ENCODE data around the gene MAN1C1. TPM values are rescaled to one million over a fixed set of nuclear protein-coding genes. Genes with fewer than 3 reads are reported as not detected.

Gene MAN1C1
- total RNA-seq, 1 experiment from 2014 or later, result 3.3 TPM

DNA sequence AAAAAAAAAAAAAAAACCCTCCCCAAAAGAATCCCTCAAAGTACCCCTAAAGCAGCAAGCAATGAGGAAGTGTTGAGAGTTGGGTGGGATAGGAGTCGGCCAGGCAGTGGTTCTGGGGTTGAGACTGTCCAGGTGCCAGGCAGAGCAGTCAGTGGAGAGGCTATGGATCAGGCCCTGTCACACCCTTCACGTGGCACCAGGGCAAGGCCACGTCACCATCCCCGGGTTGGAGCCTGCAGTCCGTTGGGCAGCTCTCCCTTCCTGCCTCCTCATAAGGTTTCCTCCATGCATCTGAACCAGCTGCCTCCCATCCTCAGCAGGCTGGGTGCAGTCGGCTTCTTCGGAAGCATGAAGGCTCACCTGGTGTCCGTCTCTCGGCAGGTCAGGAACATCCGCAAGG lies 146.9 kb downstream of the MAN1C1 start:
- DNase-seq (ENCODE audit: low read depth), result no peak

- DNase-seq (ENCODE audit: low read depth), result no peak
Observed at GRCh38 chr1:25765136-25765922, 148.7 kb downstream of the MAN1C1 start.

GRCh38 chr1:25765923-25766589 lies 149.5 kb downstream of the MAN1C1 start:
- DNase-seq (ENCODE audit: low read depth), result no peak

DNA sequence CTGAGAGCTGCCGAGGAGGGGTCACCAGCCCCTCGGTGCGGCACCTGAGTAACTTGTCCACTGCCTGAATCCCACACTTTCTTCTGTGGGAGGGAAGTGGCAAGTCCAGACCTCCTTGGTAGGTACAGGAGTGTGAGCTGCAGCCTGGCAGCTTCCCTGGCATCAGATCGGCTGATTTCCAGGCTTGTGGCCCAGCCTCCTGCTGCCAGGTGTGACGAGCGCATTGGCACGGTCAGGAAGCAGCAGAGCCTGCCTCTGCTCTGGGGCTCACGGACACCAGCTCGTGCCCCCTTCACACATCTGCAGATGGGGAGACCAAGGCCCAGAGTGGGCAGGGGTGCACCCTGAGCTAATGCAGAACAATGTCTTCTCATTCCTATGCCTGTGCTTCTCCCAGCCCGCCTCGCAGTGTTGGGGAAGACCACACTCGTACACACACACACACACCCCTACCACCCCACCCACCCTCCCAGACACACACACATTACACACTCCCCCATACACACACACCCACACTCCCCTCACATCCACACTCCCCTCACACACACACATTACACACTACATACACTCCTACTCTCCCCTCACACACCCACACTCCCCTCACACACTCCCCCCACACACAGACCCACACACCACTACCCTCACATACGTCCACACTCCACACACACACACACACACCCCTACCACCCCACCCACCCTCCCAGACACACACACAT lies 150.3 kb downstream of the MAN1C1 start:
- DNase-seq (ENCODE audit: low read depth), result no peak

DNA sequence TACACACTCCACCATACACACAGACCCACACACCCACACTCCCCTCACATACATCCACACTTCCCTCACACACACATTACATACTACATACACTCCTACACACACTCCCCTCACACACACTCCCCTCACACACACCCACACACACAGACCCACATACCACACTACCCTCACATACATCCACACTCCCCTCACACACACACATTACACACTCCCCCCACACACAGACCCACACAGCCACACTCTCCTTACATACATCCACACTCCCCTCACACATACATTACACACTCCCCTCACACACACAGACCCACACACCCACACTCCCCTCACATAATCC lies 150.8 kb downstream of the MAN1C1 start:
- no peak for DNase-seq (ENCODE audit: low read depth)

- no peak for DNase-seq (ENCODE audit: low read depth)
Observed at GRCh38 chr1:25768999-25769398, 152.4 kb downstream of the MAN1C1 start.

DNA sequence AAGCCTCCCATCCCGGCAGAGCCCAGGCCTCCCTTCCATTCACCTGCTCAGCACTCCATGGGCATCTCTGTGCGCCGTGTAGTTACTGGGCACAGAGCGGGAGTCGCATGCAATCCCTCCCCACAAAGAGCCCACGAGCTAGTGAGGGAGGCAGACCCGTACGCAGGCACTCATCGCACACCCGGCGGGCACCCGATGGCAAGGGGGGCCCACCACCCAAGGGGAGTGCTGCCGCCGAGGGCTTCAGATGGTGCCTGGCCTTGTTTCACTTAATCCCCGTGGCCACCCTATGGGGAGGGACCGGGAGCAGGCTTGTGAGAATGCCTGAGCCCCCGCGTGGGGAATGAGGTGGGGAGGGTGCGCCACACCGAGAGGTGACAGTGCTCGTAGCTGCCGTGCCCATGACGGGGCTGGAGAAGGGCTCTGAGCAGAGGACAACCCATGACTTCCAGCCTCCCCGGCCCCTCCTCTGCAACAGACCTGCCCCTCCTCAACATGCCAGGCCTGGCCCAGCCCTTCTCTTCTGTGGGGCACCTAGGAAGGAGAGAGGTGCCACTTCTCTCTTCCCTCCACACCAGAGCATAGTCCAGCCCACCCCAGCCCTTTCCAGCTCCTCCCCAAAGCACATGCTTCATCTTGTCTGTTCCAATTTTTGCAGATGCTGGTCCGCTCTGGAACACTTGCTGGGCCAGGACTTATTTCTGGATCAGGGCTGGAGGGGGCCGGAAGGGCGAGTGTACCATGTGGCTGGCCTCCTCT lies 153.2 kb downstream of the MAN1C1 start:
- DNase-seq (ENCODE audit: low read depth), result no peak

GRCh38 chr1:25770541-25771220 lies 154.1 kb downstream of the MAN1C1 start:
- DNase-seq (ENCODE audit: low read depth), result no peak

GRCh38 chr1:25771221-25772114 lies 154.9 kb downstream of the MAN1C1 start:
- DNase-seq (ENCODE audit: low read depth), result peak; percentile 73

DNA sequence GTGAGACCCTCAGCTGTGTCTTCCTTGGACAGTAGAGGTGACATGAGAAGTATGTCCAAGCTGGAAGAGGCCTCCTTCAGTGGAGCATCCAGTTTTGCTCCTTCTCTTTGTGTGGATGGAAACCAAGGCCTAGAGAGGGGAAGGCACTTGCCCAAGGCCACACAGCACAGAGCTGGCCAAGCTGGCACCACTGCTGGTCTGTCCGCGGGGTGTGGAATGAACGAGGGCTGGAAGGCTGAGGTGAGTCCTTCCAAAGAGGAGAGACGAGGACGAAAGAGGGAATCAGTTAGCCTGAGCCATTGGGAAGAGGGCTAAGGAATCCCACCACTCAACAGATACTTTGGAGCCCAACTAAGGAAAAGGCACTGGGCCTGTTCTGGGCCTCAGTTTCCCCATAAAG lies 155.6 kb downstream of the MAN1C1 start:
- no peak for DNase-seq (ENCODE audit: low read depth)

- no peak for DNase-seq (ENCODE audit: low read depth)
Observed at GRCh38 chr1:25772692-25773245, 156.2 kb downstream of the MAN1C1 start.

GRCh38 chr1:25773441-25774125 lies 157.0 kb downstream of the MAN1C1 start:
- DNase-seq (ENCODE audit: low read depth), result peak; percentile 95

DNA sequence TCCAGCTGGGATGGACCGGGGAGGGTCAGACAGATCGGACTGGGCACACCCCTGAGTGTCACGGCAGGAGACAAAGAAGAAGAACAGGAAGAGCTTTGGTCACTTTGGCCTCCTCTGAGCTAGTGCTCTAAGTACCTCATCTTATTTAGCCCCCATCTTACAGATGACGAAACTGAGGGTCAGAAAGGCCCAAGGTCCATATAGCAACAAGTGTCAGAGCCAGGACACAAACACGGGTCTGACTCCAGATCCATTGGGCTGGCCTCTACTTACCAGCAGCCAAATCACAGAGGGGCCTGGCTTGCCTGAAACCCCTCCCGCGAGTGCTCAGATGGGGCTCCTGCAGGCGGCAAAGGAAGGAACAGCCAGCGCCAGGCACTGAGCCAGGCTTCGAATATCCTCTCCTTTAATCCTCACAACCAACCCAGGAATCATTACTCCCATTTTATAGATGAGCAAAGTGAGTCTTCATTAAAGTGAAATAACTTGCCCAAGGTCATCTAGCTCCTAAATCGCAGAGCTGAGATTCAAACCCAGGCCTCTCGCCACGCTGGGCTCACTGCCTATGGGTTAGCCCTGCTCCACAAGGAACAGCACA lies 157.7 kb downstream of the MAN1C1 start:
- DNase-seq (ENCODE audit: low read depth), result no peak

GRCh38 chr1:25774921-25775771 lies 158.6 kb downstream of the MAN1C1 start:
- DNase-seq (ENCODE audit: low read depth), result peak; percentile 56

GRCh38 chr1:25779388-25779787 lies 162.8 kb downstream of the MAN1C1 start:
- DNase-seq (ENCODE audit: low read depth), result no peak

DNA sequence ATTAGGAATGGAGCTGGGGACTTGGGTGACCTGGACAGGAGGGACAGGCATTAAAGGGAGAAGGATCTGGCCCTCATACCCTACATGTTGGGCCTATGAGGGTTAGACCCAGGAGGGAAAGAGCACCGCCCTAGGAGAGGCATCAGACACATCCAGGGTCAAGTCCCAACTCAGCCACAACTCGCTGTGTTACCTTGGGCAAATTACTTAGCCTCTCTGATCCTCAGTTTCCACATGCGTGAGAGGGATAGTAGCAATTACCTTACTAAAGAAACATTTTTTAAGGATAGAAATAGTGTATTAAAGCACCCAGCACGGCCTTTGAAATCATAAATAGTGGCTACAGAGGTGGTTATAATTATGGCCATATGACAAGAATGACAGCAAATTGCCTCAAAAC lies 163.3 kb downstream of the MAN1C1 start:
- no peak for DNase-seq (ENCODE audit: low read depth)

- DNase-seq (ENCODE audit: low read depth), result no peak
Observed at GRCh38 chr1:25780318-25781129, 163.9 kb downstream of the MAN1C1 start.

- no peak for DNase-seq (ENCODE audit: low read depth)
Observed at GRCh38 chr1:25781130-25781433, 164.5 kb downstream of the MAN1C1 start.
